ENCODE results near the gene KCTD6.

KCTD6 gene

GRCh38 chr3:58491506-58492402 is at the start of gene KCTD6:
Gene KCTD6, plus strand, starts transcription at chr3:58492096. Its CDS starts 6,660 bp downstream, at chr3:58498756.
- peak; percentile 84 to 87 for DNase-seq

GRCh38 chr3:58452176-58452575 is 39.7 kb upstream of the KCTD6 start:
- no peak for DNase-seq

- no peak for DNase-seq
These were observed 32.7 kb upstream of the KCTD6 start for GRCh38 chr3:58459160-58459559.

GRCh38 chr3:58462829-58463180 is 29.1 kb upstream of the KCTD6 start:
- no peak for DNase-seq

GRCh38 chr3:58463181-58463941 is 28.5 kb upstream of the KCTD6 start:
- DNase-seq: peak in 1 of 2 donors; percentile 54

DNA sequence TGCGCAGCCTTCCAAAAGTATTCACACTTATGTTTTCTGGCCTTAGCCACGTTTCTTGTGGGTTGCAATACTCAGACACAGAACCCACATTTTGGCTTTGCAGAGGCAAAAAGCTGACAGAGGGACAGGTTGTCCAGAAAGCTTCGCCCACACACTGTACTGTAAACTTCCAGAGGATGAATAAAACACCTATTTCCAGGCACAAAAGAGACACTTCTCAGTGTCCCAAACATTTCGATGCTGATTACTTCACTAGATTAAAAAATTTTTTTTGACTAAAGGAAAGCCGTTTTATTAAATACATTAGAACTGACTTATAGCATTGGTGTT is 28.0 kb upstream of the KCTD6 start:
- no peak for DNase-seq

DNA sequence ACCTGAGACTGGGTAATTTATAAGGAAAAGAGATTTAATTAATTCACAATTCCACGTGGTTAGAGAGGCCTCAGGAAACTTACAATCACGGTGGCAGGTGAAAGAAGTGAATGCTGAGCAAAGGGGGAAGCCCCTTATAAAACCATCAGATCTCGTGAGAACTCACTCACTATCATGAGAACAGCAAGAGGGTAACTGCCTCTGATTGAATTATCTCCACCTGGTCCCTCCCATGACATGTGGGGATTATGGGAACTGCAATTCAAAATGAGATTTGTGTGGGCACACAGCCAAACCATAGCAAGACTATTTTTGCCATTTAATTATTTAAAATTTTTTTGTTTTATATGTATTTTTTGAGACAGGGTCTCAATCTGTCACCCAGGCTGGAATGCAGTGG is 27.0 kb upstream of the KCTD6 start:
- no peak for DNase-seq

- no peak for DNase-seq
These were observed 24.9 kb upstream of the KCTD6 start for GRCh38 chr3:58466899-58467563.

- no peak for DNase-seq
These were observed 22.8 kb upstream of the KCTD6 start for GRCh38 chr3:58469096-58469495.

GRCh38 chr3:58470363-58471024 is 21.4 kb upstream of the KCTD6 start:
- no peak for DNase-seq

DNA sequence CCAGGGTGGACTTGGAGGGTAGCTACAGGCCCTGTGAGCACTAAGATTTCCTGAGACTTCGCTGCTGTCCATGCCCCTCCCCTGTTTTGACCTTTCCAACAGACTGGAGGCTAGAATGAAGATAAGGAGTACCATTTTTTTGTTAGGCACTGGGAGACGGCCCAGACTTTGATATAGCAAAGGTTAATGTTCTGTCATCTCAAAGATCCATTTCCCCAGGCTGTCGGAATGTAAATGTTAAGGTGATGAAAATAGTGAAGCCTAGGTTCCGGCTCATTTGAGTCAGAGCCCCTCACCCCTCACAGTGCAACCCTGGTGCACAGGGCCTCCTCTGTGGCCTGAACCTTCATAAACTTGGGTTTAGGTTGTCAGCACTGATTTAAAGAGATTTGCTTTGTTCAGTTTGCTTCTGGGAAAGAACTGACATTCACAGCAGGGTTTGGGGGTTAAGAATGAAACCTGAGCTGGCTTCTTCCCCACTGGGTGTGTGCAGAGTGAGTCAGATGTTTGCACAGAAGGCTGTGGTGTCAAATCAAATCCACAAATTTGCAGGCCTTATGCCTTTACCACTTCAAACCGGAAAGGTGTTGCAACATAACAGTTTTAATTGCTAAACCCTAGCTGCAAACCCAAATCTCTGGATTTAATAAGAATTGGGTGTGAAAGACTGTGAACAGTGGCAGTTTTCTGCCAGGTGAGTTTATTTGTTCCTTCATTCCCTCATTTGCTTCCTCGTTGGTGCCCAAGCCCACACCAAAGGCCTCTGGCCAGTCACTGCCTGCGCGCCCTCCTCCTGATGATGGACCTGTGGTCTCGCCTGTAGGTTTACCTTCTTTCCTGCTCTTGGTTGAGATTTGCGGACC is 20.6 kb upstream of the KCTD6 start:
- DNase-seq: no peak

GRCh38 chr3:58473275-58473674 is 18.6 kb upstream of the KCTD6 start:
- no peak for DNase-seq

- no peak for DNase-seq
These were observed 17.5 kb upstream of the KCTD6 start for GRCh38 chr3:58474348-58474911.

GRCh38 chr3:58474967-58475578 is 16.8 kb upstream of the KCTD6 start:
- no peak for DNase-seq

GRCh38 chr3:58478781-58479180 is 13.1 kb upstream of the KCTD6 start:
- DNase-seq: no peak

- DNase-seq: no peak
These were observed 11.6 kb upstream of the KCTD6 start for GRCh38 chr3:58480309-58480708.

DNA sequence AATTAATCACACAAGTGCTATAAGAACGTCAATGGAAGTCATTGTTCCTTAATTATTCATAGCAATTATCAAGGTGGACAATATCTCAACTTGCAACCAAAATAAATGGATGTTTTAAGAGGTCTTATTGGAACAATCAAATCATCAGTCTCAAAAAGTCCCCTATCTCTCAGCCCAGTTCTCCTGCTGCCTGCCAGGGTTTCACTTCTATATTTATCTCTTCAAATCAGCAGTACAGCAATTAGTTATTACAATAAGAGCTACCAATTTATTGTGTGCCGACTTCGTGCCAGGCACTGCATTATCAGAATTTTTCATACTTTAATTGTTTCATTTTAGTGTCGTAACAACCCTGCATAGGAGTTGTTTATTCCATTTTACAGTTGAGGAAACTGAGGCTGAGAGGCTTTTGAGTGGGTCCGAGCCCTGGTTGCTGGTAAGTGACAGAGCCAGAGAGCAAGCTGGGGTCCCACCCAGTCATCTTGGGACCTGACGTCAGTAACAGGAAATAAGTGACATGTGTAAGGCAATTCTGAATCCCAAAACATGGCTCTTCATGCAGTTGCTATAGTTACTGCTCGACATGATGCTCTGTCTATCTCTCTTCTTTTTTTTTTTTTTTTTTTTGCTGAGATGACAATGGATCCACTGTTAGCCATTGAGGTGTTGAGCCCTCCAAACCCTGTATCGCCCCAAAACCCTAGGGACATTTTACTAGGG is 8.8 kb upstream of the KCTD6 start:
- DNase-seq: no peak

DNA sequence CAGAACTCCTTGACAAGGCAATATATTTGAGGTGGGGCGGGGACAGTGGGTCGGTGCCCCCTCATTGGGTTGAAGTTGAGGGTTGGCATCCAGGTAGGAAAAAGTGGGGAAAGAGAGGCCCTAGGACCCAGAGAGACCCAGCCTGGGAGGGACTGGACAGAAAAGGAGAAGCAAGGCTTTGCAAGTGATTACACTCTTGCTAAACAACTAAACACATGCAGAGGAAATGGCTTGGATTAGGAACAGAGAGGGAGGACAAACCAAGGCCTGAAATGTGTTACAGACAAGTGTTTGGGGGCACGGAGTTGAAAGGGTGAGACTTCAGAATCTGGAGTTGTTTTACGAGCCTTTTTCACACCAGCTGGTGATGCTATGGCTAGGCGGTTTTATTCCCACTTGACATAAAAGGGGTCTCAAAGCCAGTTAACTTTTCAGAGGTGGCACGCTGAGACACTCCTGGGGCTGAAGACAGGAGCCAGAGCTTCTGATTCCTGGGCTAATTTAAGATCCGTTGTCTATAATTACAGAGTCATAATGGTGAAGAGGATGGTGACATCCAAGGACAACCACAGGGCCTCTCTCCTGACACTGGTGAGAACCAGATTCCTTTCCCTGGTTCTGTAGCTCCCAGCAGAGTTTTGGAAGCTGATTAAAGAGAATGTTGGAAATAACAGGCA is 7.7 kb upstream of the KCTD6 start:
- no peak for DNase-seq

GRCh38 chr3:58484722-58485069 is 7.2 kb upstream of the KCTD6 start:
- no peak for DNase-seq

DNA sequence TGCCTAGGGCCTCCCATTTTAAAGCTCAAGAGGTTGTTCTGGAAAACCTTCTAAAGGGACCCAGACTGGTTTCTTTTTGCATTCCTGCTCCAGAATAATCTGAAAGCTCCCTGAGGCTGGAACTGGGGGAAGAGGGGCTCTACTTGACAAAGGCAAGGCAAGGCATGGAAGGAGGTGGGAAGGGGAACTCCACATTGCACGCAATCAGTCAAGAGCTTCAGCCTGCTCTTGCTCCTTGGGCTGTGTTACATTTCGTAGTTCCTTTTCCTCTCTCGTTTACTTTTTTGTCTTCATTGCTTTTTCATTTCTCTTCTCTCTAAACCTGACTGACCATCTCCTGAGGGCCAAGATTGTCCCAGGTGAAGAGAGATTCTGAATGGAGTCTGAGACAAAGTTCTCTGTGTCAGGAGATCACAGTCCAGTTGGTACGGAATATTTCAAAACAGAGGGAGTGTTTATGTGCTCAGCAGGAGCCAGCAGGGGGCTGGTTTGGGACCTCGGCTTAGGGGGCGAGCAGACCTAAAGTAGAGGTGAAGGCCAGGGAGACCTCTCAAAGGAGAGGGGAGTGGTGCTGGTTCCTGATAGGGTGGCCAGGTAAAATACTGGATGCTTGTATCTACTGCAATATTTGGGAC is 6.0 kb upstream of the KCTD6 start:
- no peak for DNase-seq

All from hippocampal formation (tissue), 2 donors.